IPS-18c (cell line): ENCODE results near the gene GOLGB1.

Source experiments
- H3K4me3 ChIP-seq: 2 replicates; pipeline ENCODE4 v1.7.0; 2013; ENCODE audit warnings: low read depth, mild to moderate bottlenecking, low read length, moderate library complexity; ENCODE audit not compliant: insufficient read depth
- H3K9me3 ChIP-seq: one replicate; pipeline ENCODE4 v1.6.1; 2013; ENCODE audit warnings: mild to moderate bottlenecking, low read length, moderate library complexity; ENCODE audit not compliant: control insufficient read depth, insufficient read depth

GOLGB1 gene

GRCh38 chr3:121660356-121661171 lies 89.0 kb downstream of the GOLGB1 start, which contains the start of gene HCLS1:
TSS of gene HCLS1 (minus strand) at chr3:121660903. CDS start at chr3:121658347, 2,556 bp downstream.
- Histone ChIP-seq H3K4me3 (no peak within 1 kb of the TSS), H3K9me3 (no peaks in the 10 kb centered on the region)

GRCh38 chr3:121659586-121659985 lies 90.0 kb downstream of the GOLGB1 start:
- Histone ChIP-seq H3K9me3 (no peaks in the 10 kb centered on the region), H3K4me3 (no peak overlapping the region)

DNA sequence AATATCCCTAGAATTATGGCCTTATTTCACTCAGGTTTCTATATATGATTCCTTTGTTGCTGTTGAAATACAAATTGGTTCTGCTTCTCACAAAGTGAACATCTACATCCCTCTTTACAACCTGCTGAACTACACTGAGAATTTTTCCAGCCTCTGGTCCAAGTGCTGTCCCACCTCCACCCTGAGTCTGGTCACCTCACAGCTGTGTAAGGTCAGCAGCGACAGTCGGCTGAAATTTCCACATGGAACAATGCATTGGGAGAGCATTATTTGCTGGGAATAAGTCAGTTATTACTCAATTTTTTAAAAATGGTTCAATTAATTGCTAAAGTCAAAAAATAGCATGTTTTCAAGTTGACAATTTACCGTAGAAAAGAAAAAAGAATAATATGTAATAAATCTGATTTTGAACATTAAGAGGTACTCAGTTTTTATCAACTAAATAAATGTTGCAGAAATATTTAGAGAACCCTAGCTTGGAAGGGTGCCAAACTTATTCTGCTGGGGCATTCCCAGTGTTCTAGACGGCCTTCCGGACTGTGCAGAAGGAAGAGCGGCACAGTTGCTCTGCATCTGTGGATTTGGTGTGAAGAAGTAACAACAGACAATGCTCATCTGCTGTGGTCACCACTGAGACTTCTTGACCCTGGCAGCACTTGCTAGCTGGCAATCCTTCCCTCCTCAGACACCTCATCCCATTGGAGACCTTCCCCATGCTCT lies 90.7 kb downstream of the GOLGB1 start:
- Histone ChIP-seq H3K4me3 (no peak overlapping the region), H3K9me3 (no peaks in the 10 kb centered on the region)

- Histone ChIP-seq H3K4me3 (no peak overlapping the region), H3K9me3 (no peaks in the 10 kb centered on the region)
These were observed 94.8 kb downstream of the GOLGB1 start for GRCh38 chr3:121654493-121655385.

DNA sequence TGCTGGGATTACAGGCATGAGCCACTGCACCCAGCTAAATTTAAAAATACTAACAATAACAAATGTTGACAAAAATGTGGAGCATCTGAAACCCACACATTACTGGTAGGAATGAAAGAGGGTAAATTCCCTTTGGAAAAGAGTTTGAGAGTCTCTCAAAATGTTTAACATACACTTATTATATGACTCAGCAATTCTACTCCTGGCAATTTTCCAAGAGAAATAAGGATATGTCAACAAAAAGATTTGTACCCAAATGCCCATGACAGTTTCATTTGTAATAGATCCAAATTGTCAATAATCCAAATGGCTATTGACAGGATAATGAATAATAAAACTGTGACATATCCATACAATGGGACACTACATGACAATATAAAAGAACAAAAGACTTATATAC lies 97.9 kb downstream of the GOLGB1 start:
- Histone ChIP-seq H3K4me3 (no peak overlapping the region), H3K9me3 (no peaks in the 10 kb centered on the region)

- Histone ChIP-seq H3K9me3 (no peaks in the 10 kb centered on the region), H3K4me3 (no peak overlapping the region)
These were observed 99.9 kb downstream of the GOLGB1 start for GRCh38 chr3:121649645-121650044.

- no peaks in the 10 kb centered on the region for H3K9me3 ChIP-seq
- no peak overlapping the region for H3K4me3 ChIP-seq
These were observed 101.2 kb downstream of the GOLGB1 start for GRCh38 chr3:121648219-121648958.

- no peaks in the 10 kb centered on the region for H3K9me3 ChIP-seq
- no peak overlapping the region for H3K4me3 ChIP-seq
These were observed 104.5 kb downstream of the GOLGB1 start for GRCh38 chr3:121645054-121645453.

- Histone ChIP-seq H3K4me3 (no peak overlapping the region; the same call in 1 of the 2 replicates), H3K9me3 (no peaks in the 10 kb centered on the region)
These were observed 106.8 kb downstream of the GOLGB1 start for GRCh38 chr3:121642601-121643314.

GRCh38 chr3:121641127-121641526 lies 108.4 kb downstream of the GOLGB1 start:
- H3K9me3 ChIP-seq: peaks cover 2% of the 10 kb centered on the region
- no peak overlapping the region for H3K4me3 ChIP-seq

GRCh38 chr3:121637922-121638321 lies 111.6 kb downstream of the GOLGB1 start:
- H3K9me3 ChIP-seq: peaks cover 2% of the 10 kb centered on the region
- no peak overlapping the region for H3K4me3 ChIP-seq

DNA sequence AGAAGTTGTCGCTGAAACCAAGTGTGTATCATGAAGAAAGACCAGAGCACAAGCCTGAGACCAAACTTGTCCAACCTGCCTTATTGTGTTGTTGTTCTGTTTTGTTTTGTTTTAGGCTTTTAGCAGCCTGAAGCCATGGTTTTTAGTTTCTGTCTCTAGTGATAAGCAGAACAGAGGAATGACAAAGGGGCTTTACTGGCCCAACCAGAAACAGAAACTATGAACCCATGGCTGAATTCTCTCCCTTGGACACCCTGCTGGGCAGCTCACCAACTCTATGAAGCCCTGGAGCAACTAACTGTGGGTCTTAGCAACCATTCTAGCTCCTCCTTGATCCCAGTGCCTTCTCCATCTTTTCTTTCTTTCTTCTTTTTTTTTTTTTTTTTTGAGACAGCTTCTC lies 119.2 kb downstream of the GOLGB1 start:
- no peak overlapping the region for H3K4me3 ChIP-seq
- no peaks in the 10 kb centered on the region for H3K9me3 ChIP-seq

DNA sequence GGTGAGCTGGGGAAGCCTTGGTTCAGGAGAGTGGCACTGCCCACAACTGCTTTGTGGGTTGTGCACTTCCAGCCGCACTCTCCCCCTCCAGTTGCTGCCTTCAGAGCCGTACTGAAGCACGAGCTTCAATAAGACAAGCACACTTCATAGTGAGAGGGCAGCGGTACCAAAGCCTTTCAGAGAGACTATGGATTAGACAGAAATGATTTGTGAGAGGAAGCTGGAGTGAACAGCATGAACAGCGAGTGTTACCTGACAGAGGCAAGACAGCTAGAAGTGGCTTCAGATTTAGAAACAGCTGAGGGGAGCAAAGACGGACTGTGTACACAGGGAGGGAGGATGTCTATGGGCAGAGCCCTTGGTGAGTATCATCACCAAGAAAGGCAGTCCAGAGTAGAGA lies 119.9 kb downstream of the GOLGB1 start:
- Histone ChIP-seq H3K9me3 (no peaks in the 10 kb centered on the region), H3K4me3 (no peak overlapping the region)

DNA sequence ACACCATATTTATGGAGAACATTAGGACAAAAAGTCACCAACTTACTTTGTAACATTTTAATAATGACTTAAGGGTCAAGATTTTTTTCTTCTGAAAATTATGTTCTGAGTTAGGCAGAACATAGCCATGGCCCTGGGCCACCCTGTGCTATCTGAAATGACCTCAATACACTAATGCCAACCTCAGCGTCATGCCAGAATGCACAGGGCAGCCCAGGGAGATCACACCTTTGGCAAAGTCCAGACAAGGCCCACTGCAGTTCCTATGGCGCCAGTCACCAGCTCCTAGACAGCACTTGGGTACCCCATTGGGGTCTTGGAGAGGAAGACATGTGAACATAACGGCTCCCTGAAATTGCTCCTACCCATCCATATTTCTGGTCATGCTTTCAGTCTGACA lies 121.9 kb downstream of the GOLGB1 start:
- Histone ChIP-seq H3K9me3 (no peaks in the 10 kb centered on the region), H3K4me3 (no peak overlapping the region)

- no peaks in the 10 kb centered on the region for H3K9me3 ChIP-seq
- H3K4me3 ChIP-seq: no peak overlapping the region
These were observed 122.3 kb downstream of the GOLGB1 start for GRCh38 chr3:121627211-121627610.

DNA sequence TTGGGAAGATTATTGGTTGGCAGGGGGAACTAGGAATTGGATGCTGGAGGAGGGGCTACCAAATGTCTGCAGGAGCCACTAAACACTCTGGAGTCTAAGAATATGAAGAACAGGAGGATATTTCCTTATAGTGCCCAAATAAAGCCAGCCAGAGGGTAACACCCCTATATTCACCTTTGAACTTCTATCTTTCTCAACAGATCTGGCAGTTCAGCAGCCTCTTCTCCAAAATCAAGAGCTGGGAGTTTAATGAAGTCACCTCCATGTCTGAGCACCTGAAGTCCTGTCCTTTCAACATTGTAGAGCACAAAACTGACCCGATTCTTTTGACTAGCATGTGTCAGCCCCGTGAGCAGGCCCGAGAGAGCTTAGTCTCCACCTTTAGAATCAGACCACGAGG lies 123.0 kb downstream of the GOLGB1 start:
- H3K4me3 ChIP-seq: no peak overlapping the region
- H3K9me3 ChIP-seq: no peaks in the 10 kb centered on the region
